Measurements from ENCODE around the gene CDKN2AIPNL. TPM values are rescaled to one million over a fixed set of nuclear protein-coding genes. Genes with fewer than 3 reads are reported as not detected.

The CDKN2AIPNL gene
- total RNA-seq, 1 donor from 2014 or later = 41.3 TPM

DNA sequence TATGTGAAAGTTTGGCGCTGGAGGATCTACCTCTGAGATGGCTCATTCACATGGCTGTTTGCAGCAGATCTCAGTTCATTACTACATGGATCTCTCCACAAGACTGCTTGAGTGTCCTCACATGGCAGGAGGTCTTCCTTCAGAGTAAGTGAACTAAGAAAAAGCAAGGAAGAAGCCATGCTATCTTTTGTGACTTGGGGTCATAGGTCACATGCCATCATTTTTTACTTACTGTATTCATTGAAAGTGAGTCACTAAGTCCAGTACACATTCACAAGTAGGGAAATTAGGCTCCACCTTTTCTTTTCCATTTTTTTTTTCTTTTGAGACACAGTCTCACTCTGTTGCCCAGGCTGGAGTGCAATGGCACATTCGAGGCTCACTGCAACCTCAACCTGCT lies 8.7 kb upstream of the CDKN2AIPNL start:
- TF ChIP-seq, protein P1, sequence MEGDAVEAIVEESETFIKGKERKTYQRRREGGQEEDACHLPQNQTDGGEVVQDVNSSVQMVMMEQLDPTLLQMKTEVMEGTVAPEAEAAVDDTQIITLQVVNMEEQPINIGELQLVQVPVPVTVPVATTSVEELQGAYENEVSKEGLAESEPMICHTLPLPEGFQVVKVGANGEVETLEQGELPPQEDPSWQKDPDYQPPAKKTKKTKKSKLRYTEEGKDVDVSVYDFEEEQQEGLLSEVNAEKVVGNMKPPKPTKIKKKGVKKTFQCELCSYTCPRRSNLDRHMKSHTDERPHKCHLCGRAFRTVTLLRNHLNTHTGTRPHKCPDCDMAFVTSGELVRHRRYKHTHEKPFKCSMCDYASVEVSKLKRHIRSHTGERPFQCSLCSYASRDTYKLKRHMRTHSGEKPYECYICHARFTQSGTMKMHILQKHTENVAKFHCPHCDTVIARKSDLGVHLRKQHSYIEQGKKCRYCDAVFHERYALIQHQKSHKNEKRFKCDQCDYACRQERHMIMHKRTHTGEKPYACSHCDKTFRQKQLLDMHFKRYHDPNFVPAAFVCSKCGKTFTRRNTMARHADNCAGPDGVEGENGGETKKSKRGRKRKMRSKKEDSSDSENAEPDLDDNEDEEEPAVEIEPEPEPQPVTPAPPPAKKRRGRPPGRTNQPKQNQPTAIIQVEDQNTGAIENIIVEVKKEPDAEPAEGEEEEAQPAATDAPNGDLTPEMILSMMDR (IDR thresholded peaks at IDR 0.05; ENCODE audit: partially characterized antibody, unreplicated experiment) = no peak
- Mint-ChIP-seq H3K36me3 (ENCODE audit: unreplicated experiment) (no peaks in the 10 kb centered on the region), H3K9me3 (ENCODE audit: unreplicated experiment) (no peaks in the 10 kb centered on the region), H3K27ac (ENCODE audit: unreplicated experiment) (no peak overlapping the region), H3K4me1 (ENCODE audit: low read depth, unreplicated experiment) (no peaks in the 10 kb centered on the region), H3K4me3 (ENCODE audit: unreplicated experiment) (no peak overlapping the region), H3K27me3 (ENCODE audit: unreplicated experiment) (no peaks in the 10 kb centered on the region)
- DNase-seq = no peak

DNA sequence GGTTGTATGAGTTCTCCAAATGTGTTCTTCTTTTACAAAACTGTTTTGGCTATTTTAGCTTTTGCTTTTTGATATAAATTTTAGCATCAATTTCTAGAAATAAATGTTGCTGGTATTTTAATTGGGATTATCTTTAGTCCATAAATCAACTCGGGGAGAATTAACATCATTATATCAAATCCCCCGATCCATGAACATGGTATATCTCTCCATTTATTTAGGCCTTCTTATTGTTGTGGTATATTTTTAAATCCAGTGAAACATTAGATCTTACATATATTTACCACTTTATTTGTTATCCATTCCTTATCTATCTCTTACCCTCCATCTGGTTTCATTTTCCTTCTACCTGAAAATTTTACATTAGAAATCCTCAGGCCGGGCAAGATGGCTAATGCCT lies 7.3 kb upstream of the CDKN2AIPNL start:
- no peaks in the 10 kb centered on the region for H3K9me3 Mint-ChIP-seq (ENCODE audit: unreplicated experiment)
- no peak for DNase-seq
- H3K27ac Mint-ChIP-seq (ENCODE audit: unreplicated experiment) = no peak overlapping the region
- TF ChIP-seq, protein P1 (IDR thresholded peaks at IDR 0.05; ENCODE audit: partially characterized antibody, unreplicated experiment) = no peak
- no peaks in the 10 kb centered on the region for H3K36me3 Mint-ChIP-seq (ENCODE audit: unreplicated experiment)
- H3K4me1 Mint-ChIP-seq (ENCODE audit: low read depth, unreplicated experiment) = no peaks in the 10 kb centered on the region
- no peak overlapping the region for H3K4me3 Mint-ChIP-seq (ENCODE audit: unreplicated experiment)
- H3K27me3 Mint-ChIP-seq (ENCODE audit: unreplicated experiment) = no peaks in the 10 kb centered on the region

DNA sequence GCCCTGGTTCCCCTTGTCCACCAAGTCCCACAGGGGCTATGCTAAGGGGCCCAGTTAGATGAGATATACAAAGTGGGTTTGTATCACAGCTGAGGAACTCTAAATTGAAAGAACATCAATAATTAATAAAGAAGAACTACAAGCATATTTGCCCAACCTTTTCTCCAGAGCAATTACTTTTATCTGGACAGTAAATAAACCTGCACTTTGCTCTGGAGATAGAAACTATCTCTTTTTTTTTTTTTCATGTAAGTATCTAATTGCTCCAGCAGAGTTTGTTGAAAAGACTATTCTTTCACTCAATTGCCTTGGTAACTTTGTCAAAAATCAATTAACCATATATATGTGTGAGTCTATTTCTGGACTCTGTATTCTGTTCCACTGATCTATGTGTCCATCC lies 6.0 kb upstream of the CDKN2AIPNL start:
- Mint-ChIP-seq H3K4me3 (ENCODE audit: unreplicated experiment) (no peak overlapping the region), H3K27me3 (ENCODE audit: unreplicated experiment) (no peaks in the 10 kb centered on the region), H3K36me3 (ENCODE audit: unreplicated experiment) (no peaks in the 10 kb centered on the region), H3K27ac (ENCODE audit: unreplicated experiment) (no peak overlapping the region), H3K9me3 (ENCODE audit: unreplicated experiment) (no peaks in the 10 kb centered on the region), H3K4me1 (ENCODE audit: low read depth, unreplicated experiment) (no peaks in the 10 kb centered on the region)
- no peak for DNase-seq
- TF ChIP-seq, protein P1 (IDR thresholded peaks at IDR 0.05; ENCODE audit: partially characterized antibody, unreplicated experiment) = no peak

DNA sequence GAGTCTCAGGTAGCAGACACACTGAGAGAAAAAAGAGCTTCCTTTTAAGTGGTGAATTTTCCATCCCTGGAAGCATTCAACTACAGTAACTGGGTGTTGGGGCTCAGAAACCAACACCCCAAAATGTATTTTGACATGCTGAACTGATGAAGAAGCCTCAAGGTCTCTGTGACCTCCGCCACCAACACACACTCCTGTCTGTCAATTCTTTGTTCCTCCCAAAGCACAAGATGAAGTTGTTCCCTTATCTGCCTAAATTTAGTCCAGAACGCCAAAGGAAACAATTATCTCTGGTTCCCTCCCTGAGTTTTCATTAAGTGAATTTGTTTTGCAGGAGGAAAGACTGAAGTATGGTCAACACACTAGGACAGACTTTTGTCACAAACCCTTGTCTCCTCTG lies 1.4 kb upstream of the CDKN2AIPNL start:
- TF ChIP-seq, protein P1 (IDR thresholded peaks at IDR 0.05; ENCODE audit: partially characterized antibody, unreplicated experiment) = no peak
- no peaks in the 10 kb centered on the region for H3K4me1 Mint-ChIP-seq (ENCODE audit: low read depth, unreplicated experiment)
- peaks cover 3% of the 10 kb centered on the region for H3K27me3 Mint-ChIP-seq (ENCODE audit: unreplicated experiment)
- no peak for DNase-seq
- no peaks in the 10 kb centered on the region for H3K9me3 Mint-ChIP-seq (ENCODE audit: unreplicated experiment)
- H3K27ac Mint-ChIP-seq (ENCODE audit: unreplicated experiment) = no peak overlapping the region
- peak overlapping the region; percentile 15 for H3K4me3 Mint-ChIP-seq (ENCODE audit: unreplicated experiment)
- H3K36me3 Mint-ChIP-seq (ENCODE audit: unreplicated experiment) = no peaks in the 10 kb centered on the region

DNA sequence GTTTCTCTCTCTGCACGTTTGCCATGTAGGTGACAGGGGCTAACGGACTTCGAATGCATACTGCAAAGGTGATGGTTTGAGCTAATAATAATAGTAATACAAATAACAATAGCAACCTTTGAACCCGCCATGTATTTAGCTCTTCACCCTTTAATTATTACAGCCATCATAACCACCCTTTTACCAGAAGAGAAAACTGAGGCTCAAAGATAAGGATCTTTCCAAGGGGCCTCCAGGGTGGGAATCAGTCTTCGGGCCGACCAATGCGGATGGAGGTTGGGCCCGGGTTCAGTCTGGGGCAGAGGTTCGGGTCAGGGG lies 494 bp downstream of the CDKN2AIPNL start:
- TF ChIP-seq, protein P1 (IDR thresholded peaks at IDR 0.05; ENCODE audit: partially characterized antibody, unreplicated experiment) = no peak
- H3K4me3 Mint-ChIP-seq (ENCODE audit: unreplicated experiment) = peak overlapping the region; percentile 98
- H3K36me3 Mint-ChIP-seq (ENCODE audit: unreplicated experiment) = no peaks in the 10 kb centered on the region
- H3K4me1 Mint-ChIP-seq (ENCODE audit: low read depth, unreplicated experiment) = no peaks in the 10 kb centered on the region
- no peaks in the 10 kb centered on the region for H3K9me3 Mint-ChIP-seq (ENCODE audit: unreplicated experiment)
- H3K27ac Mint-ChIP-seq (ENCODE audit: unreplicated experiment) = peak overlapping the region; percentile 96
- peaks cover 3% of the 10 kb centered on the region for H3K27me3 Mint-ChIP-seq (ENCODE audit: unreplicated experiment)
- DNase-seq = no peak
